Endothelial cell of umbilical vein (primary cell): ENCODE results near the gene NEDD4L. TPM values are rescaled to one million over a fixed set of nuclear protein-coding genes. Genes with fewer than 3 reads are reported as not detected.

Experiments used
- BruUV-seq: library from RNA; stranded (reverse); fragments of 400-500 nt; replicated peaks from 2 replicates; lab custom pipeline; 2021; lab: Mats Ljungman, UMichigan
- CTCF ChIA-PET: fragments of 300-600, 350-600 bp; sonication (Branson Sonifier 250); formaldehyde crosslinking; loops from one replicate; lab custom pipeline; 2021; ENCODE audit warnings: antibody characterized with exemption, inconsistent platforms; lab: Charles Lee
- POLR2A ChIA-PET: fragments of 300-600, 350-600 bp; sonication (Branson Sonifier 250); formaldehyde crosslinking; loops from one replicate; lab custom pipeline; 2021; ENCODE audit warnings: antibody characterized with exemption, inconsistent platforms; lab: Charles Lee
- DNase-seq: peaks from one replicate; pipeline ENCODE4 v3.0.0-alpha.2; 2011; ENCODE audit warnings: low read depth, low spot score
- FAIRE-seq: peaks from 2 replicates; lab custom pipeline; 2011; peaks lifted over from hg19 to GRCh38; lab: Jason Lieb, UNC
- H2AFZ ChIP-seq: 2 replicates; pipeline ENCODE4 v1.6.0; 2012; ENCODE audit warnings: low read depth, low read length, control low read depth, inconsistent platforms
- H3K27ac ChIP-seq: 2 replicates; pipeline ENCODE4 v1.5.1; 2011; ENCODE audit warnings: low read depth, mild to moderate bottlenecking, control low read depth, low read length, moderate library complexity; ENCODE audit not compliant: insufficient read depth
- H3K27me3 ChIP-seq, 2 experiments: 2 replicates each; pipeline versions ENCODE4 v1.6.0 to v1.6.1; 2011; ENCODE audit warnings: low read length in 2 of 2, mixed read lengths in 1 of 2; ENCODE audit not compliant: control insufficient read depth in 2 of 2, insufficient read depth in 2 of 2
- H3K36me3 ChIP-seq, 2 experiments: 2 replicates in 1 of 2; 3 replicates in 1 of 2; pipeline ENCODE4 v1.5.1; 2011; ENCODE audit warnings: low read length in 2 of 2, mild to moderate bottlenecking in 1 of 2, moderate library complexity in 1 of 2; ENCODE audit not compliant: control insufficient read depth in 2 of 2, insufficient read depth in 2 of 2; ENCODE audit errors: extremely low read depth in 1 of 2
- H3K4me1 ChIP-seq: 3 replicates; pipeline ENCODE4 v1.5.1; 2011; ENCODE audit warnings: mild to moderate bottlenecking, low read length; ENCODE audit not compliant: control insufficient read depth, insufficient read depth; ENCODE audit errors: extremely low read depth
- H3K4me2 ChIP-seq: 2 replicates; pipeline ENCODE4 v1.6.1; 2011; ENCODE audit warnings: low read length, control low read depth, mixed read lengths; ENCODE audit not compliant: insufficient read depth
- H3K4me3 ChIP-seq, 3 experiments: fragments of 200-600 bp in 1 of 3; sonication (generic), shearing (Covaris generic) in 1 of 3; replicated peaks in 1 of 3; 2 replicates each; pipeline ENCODE4 v1.5.1; 2011 to 2016; ENCODE audit warnings: control low read depth in 3 of 3, low read length in 3 of 3, mild to moderate bottlenecking in 2 of 3, inconsistent platforms in 1 of 3, low read depth in 1 of 3, moderate library complexity in 1 of 3; ENCODE audit not compliant: insufficient read depth in 1 of 3
- H3K79me2 ChIP-seq: 2 replicates; pipeline ENCODE4 v1.6.0; 2012; ENCODE audit warnings: low read length, inconsistent platforms; ENCODE audit not compliant: control insufficient read depth, insufficient read depth
- H3K9ac ChIP-seq: replicated peaks from 2 replicates; pipeline ENCODE3; 2011; ENCODE audit warnings: low read length, control low read depth; ENCODE audit not compliant: insufficient read depth; ENCODE audit errors: extremely low read depth
- H3K9me1 ChIP-seq: replicated peaks from 3 replicates; pipeline ENCODE4 v1.6.0; 2011; ENCODE audit warnings: mild to moderate bottlenecking, low read length; ENCODE audit not compliant: control insufficient read depth, insufficient read depth; ENCODE audit errors: extremely low read depth
- H3K9me3 ChIP-seq: replicated peaks from 2 replicates; pipeline ENCODE4 v1.5.1; 2012; ENCODE audit warnings: low read length, inconsistent platforms; ENCODE audit not compliant: control insufficient read depth, insufficient read depth
- H4K20me1 ChIP-seq: replicated peaks from 2 replicates; pipeline ENCODE3; 2011; ENCODE audit warnings: mild to moderate bottlenecking, low read length; ENCODE audit not compliant: control insufficient read depth, insufficient read depth; ENCODE audit errors: extremely low read depth
- CTCF ChIP-seq, 2 donors: IDR thresholded peaks; 1 replicate in 1 of 2; 2 replicates in 1 of 2; pipeline ENCODE4 v1.5.1; 2011; ENCODE audit warnings: low read length in 2 of 2, mild to moderate bottlenecking in 2 of 2, moderate library complexity in 2 of 2, control low read depth in 1 of 2, inconsistent platforms in 1 of 2, low read depth in 1 of 2; ENCODE audit not compliant: insufficient read depth in 1 of 2; ENCODE audit errors: extremely low read depth in 1 of 2
- EZH2 ChIP-seq: IDR thresholded peaks from 2 replicates; pipeline ENCODE4 v1.6.1; 2012; ENCODE audit warnings: borderline replicate concordance, low read depth, mild to moderate bottlenecking, moderate library complexity, low read length, inconsistent platforms; ENCODE audit not compliant: severe bottlenecking
- FOS ChIP-seq: IDR thresholded peaks from 2 replicates; pipeline ENCODE4 v1.6.1; 2011; ENCODE audit warnings: mild to moderate bottlenecking, low read length, moderate library complexity, borderline replicate concordance; ENCODE audit not compliant: insufficient read depth
- GATA2 ChIP-seq: IDR thresholded peaks from 2 replicates; pipeline ENCODE4 v1.7.0; 2011; ENCODE audit warnings: low read depth, mild to moderate bottlenecking, moderate library complexity, mixed read lengths, low read length; ENCODE audit not compliant: insufficient read length, insufficient read depth
- JUN ChIP-seq: IDR thresholded peaks from 2 replicates; pipeline ENCODE4 v1.6.1; 2011; ENCODE audit warnings: borderline replicate concordance, low read depth; ENCODE audit not compliant: insufficient read length, insufficient read depth
- MAX ChIP-seq: IDR thresholded peaks from 2 replicates; pipeline ENCODE4 v1.6.1; 2011; ENCODE audit not compliant: insufficient read depth, insufficient read length
- MYC ChIP-seq: IDR thresholded peaks from one replicate; pipeline ENCODE4 v1.6.1; 2011; ENCODE audit warnings: mild to moderate bottlenecking, low read depth, low read length
- POLR2A ChIP-seq: IDR thresholded peaks from 2 replicates; pipeline ENCODE4 v1.6.1; 2012; ENCODE audit warnings: low read depth, mild to moderate bottlenecking, control low read depth, low read length
- POLR2AphosphoS5 ChIP-seq: IDR thresholded peaks from 2 replicates; pipeline ENCODE4 v1.6.1; 2012; ENCODE audit warnings: low read depth, mild to moderate bottlenecking, control low read depth, low read length, moderate library complexity; ENCODE audit not compliant: insufficient read depth
- dilution Hi-C: fragments of 300-500 bp; cut with MboI; formaldehyde crosslinking; loops from one replicate; pipeline ENCODE4 v1.15.0; 2019; ENCODE audit warnings: low sequenced_read_pairs; ENCODE audit not compliant: extremely low pct_ligation_motif_present
- intact Hi-C: fragments of 100-400 bp; cut with micrococcal nuclease; formaldehyde crosslinking; loops from one replicate; pipeline ENCODE4 v1.10.0; 2022
- polyA plus RNA-seq, 4 experiments: library from polyadenylated mRNA; depleted of rRNA in 3 of 4; stranded (reverse) in 3 of 4; unstranded in 1 of 4; fragments of >200 nt; gene quantifications; 2 replicates each; pipeline versions ENCODE4 v1.2.1 to v1.2.3, GENCODE V29; 2011 to 2012; ENCODE audit warnings: missing spikeins in 1 of 4
- total RNA-seq: library from RNA; stranded (reverse); gene quantifications from 2 replicates; pipeline ENCODE4 v1.2.3, GENCODE V29; 2021

The NEDD4L gene
- total and polyA plus RNA-seq, 2 donors (not counting 3 experiments of a cell fraction or from before 2014, with no cell fraction given): 20.5 to 78.9 TPM

GRCh38 chr18:58172031-58172430 is 128.0 kb downstream of the NEDD4L start:
- DNase-seq (no peak), FAIRE-seq (no peak)
- Histone ChIP-seq H2AFZ (no peak overlapping the region), H3K4me2 (no peak overlapping the region), H3K4me1 (peaks cover 10% of the 10 kb centered on the region), H4K20me1 (no peaks in the 10 kb centered on the region), H3K9me3 (no peaks in the 10 kb centered on the region), H3K36me3 (no peaks in the 10 kb centered on the region), H3K27me3 (no peaks in the 10 kb centered on the region), H3K9me1 (no peaks in the 10 kb centered on the region), H3K79me2 (no peaks in the 10 kb centered on the region), H3K27ac (no peak overlapping the region), H3K4me3 (no peak overlapping the region), H3K9ac (no peak overlapping the region)
- TF ChIP-seq POLR2A: no peak
- TF ChIP-seq MYC: no peak
- TF ChIP-seq MAX: no peak
- no peak for TF ChIP-seq FOS
- no peak for TF ChIP-seq JUN
- TF ChIP-seq GATA2: no peak
- TF ChIP-seq CTCF (IDR thresholded peaks at IDR 0.05; ENCODE audit: extremely low read depth in 1 of 2, insufficient read depth in 1 of 2, low read depth in 1 of 2, low read length in 2 of 2): no peak
- TF ChIP-seq POLR2AphosphoS5: no peak
- no peak for TF ChIP-seq EZH2
- intact Hi-C loops: no loop called here
- ChIA-PET POLR2A (no interaction called here), CTCF (interaction anchor here (1.6 kb wide), 1 partner anchor 9 kb away, joined by 5 read pairs; no protein-coding TSS in a partner anchor)
- no TSS peak for BruUV-seq
- dilution Hi-C loops: no loop called here
